Osteoblast (primary cell): ENCODE data around the gene SPSB3. TPM values are rescaled to one million over a fixed set of nuclear protein-coding genes. Genes with fewer than 3 reads are reported as not detected.

Source experiments
- DNase-seq: peaks from one replicate; pipeline ENCODE4 v3.0.0; 2011; ENCODE audit warnings: low spot score, mixed read lengths; ENCODE audit not compliant: insufficient read length; ENCODE audit errors: missing footprints
- H2AFZ ChIP-seq: 2 replicates; pipeline ENCODE4 v1.6.0; 2011; ENCODE audit warnings: mild to moderate bottlenecking, low read length
- H3K27ac ChIP-seq: 2 replicates; pipeline ENCODE4 v1.5.1; 2011; ENCODE audit warnings: mild to moderate bottlenecking, low read depth, low read length, moderate library complexity
- H3K27me3 ChIP-seq: 2 replicates; pipeline ENCODE4 v1.6.0; 2012; ENCODE audit warnings: mild to moderate bottlenecking, control low read depth, inconsistent platforms, low read length, moderate library complexity; ENCODE audit not compliant: insufficient read depth
- H3K36me3 ChIP-seq: 2 replicates; pipeline ENCODE4 v1.5.1; 2011; ENCODE audit warnings: mild to moderate bottlenecking, low read length, control low read depth, moderate library complexity; ENCODE audit not compliant: insufficient read depth
- H3K4me1 ChIP-seq: 2 replicates; pipeline ENCODE4 v1.5.1; 2011; ENCODE audit warnings: mild to moderate bottlenecking, low read length, control low read depth, moderate library complexity; ENCODE audit not compliant: insufficient read depth
- H3K4me2 ChIP-seq: 2 replicates; pipeline ENCODE4 v1.6.0; 2011; ENCODE audit warnings: mild to moderate bottlenecking, low read length; ENCODE audit not compliant: insufficient read depth
- H3K4me3 ChIP-seq: fragments of 200-600 bp; sonication (generic); 3 replicates; pipeline ENCODE4 v1.5.1; 2012; ENCODE audit warnings: mild to moderate bottlenecking, low read length, inconsistent platforms; ENCODE audit not compliant: insufficient read depth
- H3K79me2 ChIP-seq: 2 replicates; pipeline ENCODE4 v1.6.0; 2012; ENCODE audit warnings: mild to moderate bottlenecking, low read length, control low read depth, inconsistent platforms; ENCODE audit not compliant: insufficient read depth
- H3K9me3 ChIP-seq: 2 replicates; pipeline ENCODE4 v1.5.1; 2011; ENCODE audit warnings: low read depth, low read length, control low read depth
- H4K20me1 ChIP-seq: 2 replicates; pipeline ENCODE4 v1.6.0; 2012; ENCODE audit warnings: mild to moderate bottlenecking, low read length, control low read depth; ENCODE audit not compliant: insufficient read depth
- CTCF ChIP-seq: IDR thresholded peaks from 2 replicates; pipeline ENCODE4 v1.5.1; 2011; ENCODE audit warnings: mild to moderate bottlenecking, low read depth, low read length, moderate library complexity; ENCODE audit errors: extremely low read depth
- total RNA-seq: library from RNA; depleted of rRNA; stranded (reverse); fragments of >200 nt; gene quantifications from 2 replicates; pipeline ENCODE4 v1.2.3, GENCODE V29; 2012

The SPSB3 gene
- total RNA-seq, 1 donor: 42.3 TPM

- H3K4me3 ChIP-seq: no peak overlapping the region
- H3K27ac ChIP-seq: no peak overlapping the region
- H3K9me3 ChIP-seq: no peaks in the 10 kb centered on the region
- no peak overlapping the region for H2AFZ ChIP-seq
- H3K27me3 ChIP-seq: no peaks in the 10 kb centered on the region
- H3K4me2 ChIP-seq: no peak overlapping the region
- H4K20me1 ChIP-seq: peaks cover 9% of the 10 kb centered on the region
- H3K4me1 ChIP-seq: no peaks in the 10 kb centered on the region
- no peak for DNase-seq
- peaks cover 58% of the 10 kb centered on the region for H3K36me3 ChIP-seq
- no peaks in the 10 kb centered on the region for H3K79me2 ChIP-seq
- no peak for TF ChIP-seq CTCF
These were observed 17.4 kb downstream of the SPSB3 start for GRCh38 chr16:1764971-1765370.

- Histone ChIP-seq H3K4me2 (no peak overlapping the region), H3K27ac (no peak overlapping the region), H3K4me3 (no peak overlapping the region), H3K79me2 (no peaks in the 10 kb centered on the region), H3K27me3 (no peaks in the 10 kb centered on the region), H4K20me1 (peaks cover 7% of the 10 kb centered on the region), H3K9me3 (no peaks in the 10 kb centered on the region), H2AFZ (no peak overlapping the region), H3K36me3 (peaks cover 61% of the 10 kb centered on the region), H3K4me1 (no peaks in the 10 kb centered on the region)
- TF ChIP-seq CTCF: peak; percentile 27
- peak; percentile 97 for DNase-seq
These were observed 18.6 kb downstream of the SPSB3 start for GRCh38 chr16:1763521-1764511.

GRCh38 chr16:1762879-1763520, 19.4 kb downstream of the SPSB3 start:
- DNase-seq: no peak
- H4K20me1 ChIP-seq: peaks cover 9% of the 10 kb centered on the region
- no peaks in the 10 kb centered on the region for H3K27me3 ChIP-seq
- H3K27ac ChIP-seq: no peak overlapping the region
- peaks cover 57% of the 10 kb centered on the region for H3K36me3 ChIP-seq
- no peaks in the 10 kb centered on the region for H3K4me1 ChIP-seq
- no peaks in the 10 kb centered on the region for H3K79me2 ChIP-seq
- no peak overlapping the region for H2AFZ ChIP-seq
- H3K4me2 ChIP-seq: no peak overlapping the region
- TF ChIP-seq CTCF: no peak
- H3K4me3 ChIP-seq: no peak overlapping the region
- H3K9me3 ChIP-seq: no peaks in the 10 kb centered on the region
